Amniotic stem cell (primary cell): Measurements from ENCODE around the gene KIF17.
A peak's percentile ranks its signal among the peaks of the same experiment; 100 is the strongest.

ENCODE experiments used
- DNase-seq: peaks from one replicate; lab custom pipeline; 2025; lab: John Stamatoyannopoulos, UW

Gene KIF17

GRCh38 chr1:20660847-20661206 lies 57.0 kb downstream of the KIF17 start:
- DNase-seq: no peak

GRCh38 chr1:20660363-20660762 lies 57.4 kb downstream of the KIF17 start:
- no peak for DNase-seq

DNA sequence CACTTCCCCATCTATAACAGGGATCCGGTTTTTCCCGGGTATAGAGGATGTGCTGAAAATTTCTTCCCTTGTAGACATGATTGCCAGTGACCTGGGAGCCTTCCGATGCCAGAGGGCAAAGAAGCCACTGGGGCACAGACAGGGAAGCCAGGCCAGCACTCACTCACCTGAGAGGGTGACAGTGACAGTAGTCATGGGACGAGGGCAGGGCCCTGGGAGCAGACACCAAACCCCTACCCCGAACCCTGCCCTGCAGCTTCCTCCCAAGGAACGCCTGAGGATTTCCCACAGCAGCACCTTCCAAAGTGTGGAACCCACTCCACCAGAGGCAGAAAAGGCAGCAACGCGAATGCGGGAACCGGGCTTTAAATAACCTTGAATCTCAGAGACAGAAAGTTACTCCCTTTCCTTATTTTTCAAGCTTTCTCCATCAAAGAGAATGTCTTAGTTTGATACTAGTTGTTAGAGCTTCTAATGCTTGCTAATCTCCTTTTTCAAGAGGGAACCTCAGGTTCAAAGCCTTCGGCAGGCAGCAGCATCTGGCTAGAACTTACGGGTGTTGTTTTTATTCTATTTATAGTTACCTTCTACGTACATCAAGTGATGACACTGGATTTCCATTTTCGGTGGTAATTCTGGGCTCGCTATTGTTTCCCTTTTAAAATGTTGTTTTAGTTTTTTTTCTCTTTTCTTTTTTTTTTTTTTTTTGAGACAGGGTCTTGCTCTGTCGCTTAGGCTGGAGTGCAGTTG lies 59.5 kb downstream of the KIF17 start:
- no peak for DNase-seq

DNA sequence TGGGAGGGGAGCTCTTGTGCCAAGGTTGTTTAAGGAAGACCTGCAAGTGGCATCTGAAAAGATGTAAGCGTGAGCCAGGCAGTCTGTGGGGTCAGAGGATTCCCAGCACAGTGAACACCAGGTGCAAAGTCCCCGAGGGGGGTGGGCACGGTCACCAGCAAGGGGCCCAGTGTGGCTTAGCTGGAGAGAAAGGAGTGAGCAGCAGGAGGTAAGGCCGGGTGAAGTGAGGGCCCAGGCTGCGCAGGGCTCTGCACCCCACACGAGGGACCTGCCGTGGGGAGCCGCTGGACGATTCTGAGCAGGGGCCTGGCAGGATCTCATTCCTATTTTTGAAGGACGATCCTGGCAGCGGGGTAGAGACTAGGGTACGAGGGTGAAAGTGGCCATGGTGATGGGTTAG lies 60.8 kb downstream of the KIF17 start:
- no peak for DNase-seq

DNA sequence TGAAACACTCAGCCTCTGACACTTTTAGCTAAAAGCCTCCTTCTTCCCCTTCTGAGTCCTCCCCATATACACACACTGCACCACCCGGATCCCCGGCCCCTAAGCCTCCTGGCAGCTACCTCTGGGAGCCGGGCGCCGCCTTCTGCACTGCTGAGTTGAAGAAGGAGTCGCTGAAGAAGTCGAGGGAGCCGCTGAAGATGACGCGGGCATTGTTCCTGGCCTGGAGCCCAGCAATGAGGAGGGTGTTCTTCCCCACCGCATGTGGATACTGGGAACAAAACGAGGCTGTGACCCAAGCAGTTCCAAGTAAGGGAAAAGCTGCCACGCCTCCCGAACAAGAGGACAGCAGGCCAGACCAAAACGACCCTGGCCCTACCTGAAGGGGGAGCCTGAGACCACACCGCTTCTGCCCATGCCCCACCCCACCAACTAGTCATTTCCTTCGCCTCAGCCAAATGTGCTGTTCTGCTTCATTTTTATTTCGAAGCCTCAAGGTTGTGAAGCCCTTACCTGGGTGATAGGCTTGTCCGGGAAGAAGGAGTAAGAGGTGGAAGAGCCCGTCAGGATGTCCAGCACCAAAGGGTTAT lies 63.6 kb downstream of the KIF17 start:
- no peak for DNase-seq

GRCh38 chr1:20652300-20652699 lies 65.5 kb downstream of the KIF17 start:
- no peak for DNase-seq

GRCh38 chr1:20648946-20649345 lies 68.9 kb downstream of the KIF17 start:
- DNase-seq: no peak

DNA sequence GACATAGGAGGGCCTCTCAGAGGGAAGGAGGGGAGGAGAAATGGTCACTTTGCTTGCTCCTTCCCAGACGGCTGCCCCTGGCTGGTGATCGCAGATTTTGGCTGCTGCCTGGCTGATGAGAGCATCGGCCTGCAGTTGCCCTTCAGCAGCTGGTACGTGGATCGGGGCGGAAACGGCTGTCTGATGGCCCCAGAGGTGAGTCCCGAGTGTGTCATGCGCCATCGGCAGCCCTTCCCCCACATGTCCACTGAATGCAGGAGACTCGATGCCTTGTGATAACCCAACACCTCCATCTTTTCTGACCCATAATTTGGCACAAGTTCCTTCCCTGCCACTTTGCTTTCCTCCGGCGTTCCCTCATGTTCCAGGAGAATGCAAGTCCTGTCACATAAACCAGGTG lies 69.4 kb downstream of the KIF17 start:
- no peak for DNase-seq

DNA sequence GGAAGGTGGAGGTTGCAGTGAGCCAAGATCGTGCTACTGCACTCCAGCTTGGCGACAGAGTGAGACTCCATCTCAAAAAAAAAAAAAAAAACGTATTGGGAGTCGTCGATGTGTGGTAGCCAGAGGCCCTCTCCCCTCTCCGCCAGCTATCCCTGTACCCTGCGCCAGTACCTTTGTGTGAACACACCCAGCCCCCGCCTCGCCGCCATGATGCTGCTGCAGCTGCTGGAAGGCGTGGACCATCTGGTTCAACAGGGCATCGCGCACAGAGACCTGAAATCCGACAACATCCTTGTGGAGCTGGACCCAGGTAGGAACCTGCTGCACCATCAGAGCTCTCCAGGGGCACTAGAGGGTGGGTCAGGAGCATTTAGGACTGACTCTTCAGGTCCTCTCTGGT lies 72.4 kb downstream of the KIF17 start:
- no peak for DNase-seq

GRCh38 chr1:20644416-20644815 lies 73.4 kb downstream of the KIF17 start:
- no peak for DNase-seq

DNA sequence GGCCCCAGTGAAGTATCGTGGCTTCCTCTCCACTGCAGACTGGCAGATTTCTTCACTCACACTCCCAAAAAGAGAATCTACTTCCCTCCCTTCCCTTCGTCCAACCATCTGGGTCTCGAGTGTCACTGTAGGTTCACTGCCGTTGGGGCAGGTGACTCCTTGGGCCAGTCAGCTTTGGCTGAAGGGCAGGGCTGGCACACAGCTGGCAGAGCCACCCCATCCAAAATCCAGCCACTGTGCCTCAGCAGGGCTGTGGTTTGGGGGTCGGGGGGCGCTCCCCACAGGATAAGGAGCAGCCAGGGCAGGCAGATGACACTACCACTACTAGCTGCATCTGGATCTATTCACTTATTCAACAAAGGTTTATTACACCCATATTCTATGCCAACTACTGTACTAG lies 74.7 kb downstream of the KIF17 start:
- no peak for DNase-seq

DNA sequence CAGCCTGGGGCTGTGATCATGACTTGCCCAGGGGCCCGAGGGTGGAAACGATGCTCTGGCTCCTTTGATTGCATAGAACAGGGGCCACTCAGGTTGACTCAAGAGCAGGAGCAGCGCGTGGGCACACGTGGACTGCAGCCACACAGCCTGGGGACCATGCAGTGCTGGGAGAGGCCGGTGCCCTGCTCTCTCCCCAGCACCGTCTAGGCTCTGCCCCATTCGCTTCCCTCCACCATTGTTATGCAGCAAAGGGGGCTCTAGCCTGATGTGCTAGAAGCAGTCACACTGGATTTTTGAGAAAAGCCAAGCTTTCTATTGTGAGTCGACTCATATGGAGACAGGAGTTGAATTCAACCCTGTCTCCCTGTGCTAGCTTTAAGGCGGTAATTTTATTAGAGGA lies 75.8 kb downstream of the KIF17 start:
- DNase-seq: no peak

DNA sequence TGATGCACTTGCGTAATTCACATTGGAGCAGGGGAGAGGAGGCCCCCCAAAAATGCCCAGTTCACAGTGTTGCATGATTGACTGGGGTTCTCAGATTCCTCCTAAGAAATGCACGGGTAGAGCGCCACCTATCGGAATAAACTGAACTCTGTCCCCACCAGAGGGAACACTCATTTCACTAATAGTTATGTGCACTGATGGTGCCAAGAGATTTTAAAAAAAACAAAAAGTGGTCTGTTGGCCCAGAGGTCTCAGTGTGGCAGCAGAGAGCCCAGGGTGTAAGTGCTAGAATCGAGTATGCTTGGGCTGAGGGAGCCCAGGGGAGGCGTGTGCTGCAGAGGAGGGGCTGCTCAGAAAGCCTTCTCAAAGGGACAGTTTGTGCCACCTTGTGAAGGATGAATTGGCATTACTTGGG lies 77.6 kb downstream of the KIF17 start:
- peak; percentile 11 for DNase-seq

DNA sequence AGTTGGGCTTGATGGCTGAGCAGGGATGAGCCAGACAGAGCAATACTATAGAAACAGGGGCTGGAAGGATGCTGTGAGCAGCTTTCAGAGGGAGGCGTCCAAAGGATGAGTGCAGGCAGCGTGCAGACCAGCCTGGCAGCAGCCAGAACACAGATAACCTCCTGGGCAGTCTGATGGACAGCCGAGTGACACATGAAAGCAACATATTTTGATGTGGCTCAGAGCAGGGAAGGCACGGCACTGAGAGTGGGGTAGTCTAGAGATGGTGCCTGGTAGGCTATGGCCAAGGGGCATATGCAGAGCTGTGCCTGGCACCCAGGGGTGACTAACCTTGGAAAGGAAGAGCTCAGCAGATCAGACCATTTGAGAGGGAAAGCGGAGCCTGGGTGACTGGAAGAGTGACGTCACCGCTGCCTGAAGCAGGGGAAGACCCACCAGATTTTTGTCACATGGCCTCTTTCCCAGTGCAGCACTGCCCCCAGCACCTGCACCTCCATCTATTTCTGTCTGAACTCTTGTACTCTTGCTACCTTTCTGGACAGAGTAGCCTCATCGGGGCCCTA lies 80.9 kb downstream of the KIF17 start:
- DNase-seq: no peak

- no peak for DNase-seq
Observed at GRCh38 chr1:20634594-20635084, 83.2 kb downstream of the KIF17 start.

DNA sequence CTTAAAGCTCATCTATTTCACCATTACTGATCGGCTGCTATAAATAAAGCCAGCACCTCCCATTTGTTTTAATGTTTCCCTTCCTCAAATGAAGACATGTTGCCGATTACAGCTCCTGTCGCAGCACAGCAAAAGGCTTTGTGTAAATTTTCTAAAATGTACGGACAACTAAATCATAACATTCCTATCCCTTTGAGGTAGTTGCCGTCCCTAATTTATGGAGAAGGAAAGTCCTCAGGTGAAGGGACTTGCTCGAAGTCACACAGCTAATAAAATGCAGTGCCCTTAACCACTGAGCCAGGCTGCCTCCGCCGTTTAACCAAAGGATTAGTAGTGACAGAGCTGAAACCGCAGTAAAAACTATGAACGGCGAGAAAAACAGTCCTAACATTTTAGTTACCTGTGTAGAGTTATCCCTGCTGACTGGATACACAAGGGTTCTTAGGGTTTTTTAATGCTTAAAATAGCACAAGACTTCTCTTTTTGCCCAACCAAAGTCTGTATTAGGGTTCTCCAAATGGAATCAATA lies 83.7 kb downstream of the KIF17 start:
- DNase-seq: no peak

DNA sequence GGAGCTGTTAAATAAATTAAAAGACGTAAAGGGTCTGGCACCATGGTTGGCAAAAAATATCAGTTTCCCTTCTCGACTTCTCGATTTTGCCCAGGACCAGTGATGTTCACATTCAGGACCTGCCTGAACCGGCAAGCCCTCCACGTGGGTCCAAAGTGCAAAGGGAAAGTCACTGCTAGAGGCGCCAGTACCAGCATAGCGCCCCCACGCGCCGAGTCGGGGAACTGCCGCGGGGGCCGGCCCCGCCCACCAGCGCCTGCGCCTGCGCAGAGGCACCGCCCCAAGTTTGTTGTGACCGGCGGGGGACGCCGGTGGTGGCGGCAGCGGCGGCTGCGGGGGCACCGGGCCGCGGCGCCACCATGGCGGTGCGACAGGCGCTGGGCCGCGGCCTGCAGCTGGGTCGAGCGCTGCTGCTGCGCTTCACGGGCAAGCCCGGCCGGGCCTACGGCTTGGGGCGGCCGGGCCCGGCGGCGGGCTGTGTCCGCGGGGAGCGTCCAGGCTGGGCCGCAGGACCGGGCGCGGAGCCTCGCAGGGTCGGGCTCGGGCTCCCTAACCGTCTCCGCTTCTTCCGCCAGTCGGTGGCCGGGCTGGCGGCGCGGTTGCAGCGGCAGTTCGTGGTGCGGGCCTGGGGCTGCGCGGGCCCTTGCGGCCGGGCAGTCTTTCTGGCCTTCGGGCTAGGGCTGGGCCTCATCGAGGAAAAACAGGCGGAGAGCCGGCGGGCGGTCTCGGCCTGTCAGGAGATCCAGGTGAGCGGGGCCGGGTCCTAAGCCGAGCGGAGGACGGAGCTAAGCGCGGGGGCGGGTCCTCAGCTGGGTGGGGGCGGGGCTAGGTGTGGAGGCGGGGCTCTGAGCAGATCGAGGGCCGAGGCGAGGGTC lies 84.4 kb downstream of the KIF17 start, which contains the start of gene PINK1:
Gene PINK1 (plus strand): TSS at position 269 of the 875 bp plus-strand sequence. CDS start 91 bp downstream, at position 360.
- DNase-seq: peak; percentile 30

DNA sequence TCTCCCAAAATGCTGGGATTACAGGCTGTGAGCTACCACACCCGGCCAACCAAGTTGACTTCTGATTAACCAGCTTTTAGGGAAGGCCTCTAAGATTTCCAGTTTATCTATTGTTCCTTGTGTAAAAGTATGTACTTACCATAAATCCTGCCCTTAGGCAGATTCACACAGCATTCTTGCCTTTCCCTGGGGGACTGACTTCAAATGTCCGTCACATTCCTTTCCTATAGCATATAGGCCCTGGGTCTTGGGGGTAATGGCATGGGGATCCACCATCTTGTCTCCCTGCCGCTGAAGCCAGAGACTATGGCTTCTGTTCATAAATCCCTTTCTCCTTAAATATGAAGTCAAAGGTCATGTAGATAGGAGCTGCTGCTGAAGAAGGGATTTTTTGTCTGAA lies 85.4 kb downstream of the KIF17 start:
- no peak for DNase-seq

- no peak for DNase-seq
Observed at GRCh38 chr1:20630729-20631128, 87.1 kb downstream of the KIF17 start.

- DNase-seq: no peak
Observed at GRCh38 chr1:20626524-20626923, 91.3 kb downstream of the KIF17 start.

DNA sequence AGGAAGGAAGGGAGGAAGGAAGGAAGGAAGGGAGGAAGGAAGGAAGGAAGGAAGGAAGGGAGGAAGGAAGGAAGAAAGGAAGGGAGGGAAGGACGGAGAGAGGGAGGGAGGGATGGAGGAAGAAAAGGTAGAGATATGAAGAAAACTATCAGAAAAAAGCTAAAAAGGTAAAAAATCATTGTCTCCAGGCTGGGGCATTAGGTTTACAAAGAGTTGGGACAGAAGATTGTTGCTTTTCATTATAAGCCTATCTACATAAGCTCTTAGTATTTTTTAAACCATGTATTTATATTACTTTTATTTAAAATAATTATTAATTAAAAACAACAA lies 91.7 kb downstream of the KIF17 start:
- no peak for DNase-seq
